ENCODE results near the gene ZDHHC14.

ZDHHC14 gene

GRCh38 chr6:157656437-157656997, 275.5 kb downstream of the ZDHHC14 start:
- H4K8ac ChIP-seq (ENCODE audit: low read depth, low read length): no peak overlapping the region
- no peaks in the 10 kb centered on the region for H3K79me2 ChIP-seq (ENCODE audit: control insufficient read depth, insufficient read depth, low read length)
- H3K18ac ChIP-seq (ENCODE audit: low read length): no peak overlapping the region
- H4K5ac ChIP-seq (ENCODE audit: low read length): no peak overlapping the region
- H3K4me3 ChIP-seq (ENCODE audit: low read length): no peak overlapping the region
- no peak overlapping the region for H2AK5ac ChIP-seq (ENCODE audit: low read length)
- no peaks in the 10 kb centered on the region for H3K79me1 ChIP-seq (ENCODE audit: low read length)
- WGBS (ENCODE audit: extremely low coverage, insufficient coverage, low lambda C conversion rate): no CpG with 5 or more reads among the region's 7 CpGs
- H3K4ac ChIP-seq (ENCODE audit: low read depth, low read length): no peak overlapping the region
- H3K4me2 ChIP-seq (ENCODE audit: low read length): no peak overlapping the region
- H3K23ac ChIP-seq (ENCODE audit: low read length): no peak overlapping the region
- H3K36me3 ChIP-seq (ENCODE audit: control insufficient read depth, insufficient read depth, low read length): no peaks in the 10 kb centered on the region
- no peak overlapping the region for H3K56ac ChIP-seq (ENCODE audit: low read length)
- H2BK120ac ChIP-seq (ENCODE audit: low read depth, low read length): no peak overlapping the region
- H3K27me3 ChIP-seq (ENCODE audit: insufficient read depth, low read length, poor library complexity): no peaks in the 10 kb centered on the region
- no peak overlapping the region for H3K9ac ChIP-seq (ENCODE audit: low read length)
- no peak for DNase-seq
- no peak overlapping the region for H3K27ac ChIP-seq (ENCODE audit: low read depth, low read length)
- no peak overlapping the region for H2BK15ac ChIP-seq (replicated peaks; ENCODE audit: low read depth)
- H3K4me1 ChIP-seq (ENCODE audit: control insufficient read depth, low read depth, low read length): no peaks in the 10 kb centered on the region
- no peak overlapping the region for H2BK5ac ChIP-seq (ENCODE audit: low read length)

DNA sequence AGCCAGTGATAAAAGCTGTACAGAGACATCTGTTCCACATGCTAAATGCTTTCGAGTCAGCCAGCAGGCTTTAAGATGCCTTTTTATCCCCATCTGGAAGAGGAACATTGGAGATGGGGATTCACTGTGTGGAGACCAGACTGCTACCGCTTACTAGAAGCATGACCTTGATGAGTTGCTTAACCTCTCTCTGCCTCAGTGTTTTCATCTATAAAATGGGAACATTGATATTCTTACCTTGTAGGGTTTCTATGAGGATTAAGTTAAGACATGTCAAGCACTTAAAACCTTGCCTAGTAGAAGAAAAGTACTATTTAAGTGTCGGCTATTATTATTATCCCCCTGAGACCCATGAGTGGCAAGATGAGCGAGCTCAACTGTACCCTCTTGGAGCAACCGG, 276.8 kb downstream of the ZDHHC14 start:
- H2AK5ac ChIP-seq (ENCODE audit: low read length): no peak overlapping the region
- no peaks in the 10 kb centered on the region for H3K79me2 ChIP-seq (ENCODE audit: control insufficient read depth, insufficient read depth, low read length)
- no CpG with 5 or more reads among the region's 5 CpGs for WGBS (ENCODE audit: extremely low coverage, insufficient coverage, low lambda C conversion rate)
- no peaks in the 10 kb centered on the region for H3K36me3 ChIP-seq (ENCODE audit: control insufficient read depth, insufficient read depth, low read length)
- no peak overlapping the region for H3K9ac ChIP-seq (ENCODE audit: low read length)
- H2BK120ac ChIP-seq (ENCODE audit: low read depth, low read length): no peak overlapping the region
- H3K27me3 ChIP-seq (ENCODE audit: insufficient read depth, low read length, poor library complexity): no peaks in the 10 kb centered on the region
- H3K79me1 ChIP-seq (ENCODE audit: low read length): no peaks in the 10 kb centered on the region
- no peak overlapping the region for H3K18ac ChIP-seq (ENCODE audit: low read length)
- no peak overlapping the region for H3K56ac ChIP-seq (ENCODE audit: low read length)
- H2BK5ac ChIP-seq (ENCODE audit: low read length): no peak overlapping the region
- no peak overlapping the region for H3K27ac ChIP-seq (ENCODE audit: low read depth, low read length)
- no peak overlapping the region for H4K5ac ChIP-seq (ENCODE audit: low read length)
- no peak for DNase-seq
- no peak overlapping the region for H4K8ac ChIP-seq (ENCODE audit: low read depth, low read length)
- H3K4me2 ChIP-seq (ENCODE audit: low read length): no peak overlapping the region
- H3K4ac ChIP-seq (ENCODE audit: low read depth, low read length): no peak overlapping the region
- H3K4me1 ChIP-seq (ENCODE audit: control insufficient read depth, low read depth, low read length): no peaks in the 10 kb centered on the region
- H2BK15ac ChIP-seq (replicated peaks; ENCODE audit: low read depth): no peak overlapping the region
- no peak overlapping the region for H3K23ac ChIP-seq (ENCODE audit: low read length)
- H3K4me3 ChIP-seq (ENCODE audit: low read length): no peak overlapping the region

- no peak overlapping the region for H2BK15ac ChIP-seq (replicated peaks; ENCODE audit: low read depth)
- no peak for DNase-seq
- H4K8ac ChIP-seq (ENCODE audit: low read depth, low read length): no peak overlapping the region
- H3K23ac ChIP-seq (ENCODE audit: low read length): no peak overlapping the region
- no peak overlapping the region for H2BK120ac ChIP-seq (ENCODE audit: low read depth, low read length)
- H3K4me1 ChIP-seq (ENCODE audit: control insufficient read depth, low read depth, low read length): no peaks in the 10 kb centered on the region
- H3K79me1 ChIP-seq (ENCODE audit: low read length): no peaks in the 10 kb centered on the region
- no peaks in the 10 kb centered on the region for H3K79me2 ChIP-seq (ENCODE audit: control insufficient read depth, insufficient read depth, low read length)
- H3K18ac ChIP-seq (ENCODE audit: low read length): no peak overlapping the region
- no peak overlapping the region for H3K27ac ChIP-seq (ENCODE audit: low read depth, low read length)
- H3K27me3 ChIP-seq (ENCODE audit: insufficient read depth, low read length, poor library complexity): no peaks in the 10 kb centered on the region
- no peaks in the 10 kb centered on the region for H3K36me3 ChIP-seq (ENCODE audit: control insufficient read depth, insufficient read depth, low read length)
- H3K9ac ChIP-seq (ENCODE audit: low read length): no peak overlapping the region
- no peak overlapping the region for H4K5ac ChIP-seq (ENCODE audit: low read length)
- no peak overlapping the region for H2BK5ac ChIP-seq (ENCODE audit: low read length)
- H2AK5ac ChIP-seq (ENCODE audit: low read length): no peak overlapping the region
- no peak overlapping the region for H3K56ac ChIP-seq (ENCODE audit: low read length)
- H3K4ac ChIP-seq (ENCODE audit: low read depth, low read length): no peak overlapping the region
- H3K4me2 ChIP-seq (ENCODE audit: low read length): no peak overlapping the region
- WGBS (ENCODE audit: extremely low coverage, insufficient coverage, low lambda C conversion rate): no CpG with 5 or more reads among the region's 4 CpGs
- H3K4me3 ChIP-seq (ENCODE audit: low read length): no peak overlapping the region
These were observed 277.3 kb downstream of the ZDHHC14 start for GRCh38 chr6:157658301-157658700.

DNA sequence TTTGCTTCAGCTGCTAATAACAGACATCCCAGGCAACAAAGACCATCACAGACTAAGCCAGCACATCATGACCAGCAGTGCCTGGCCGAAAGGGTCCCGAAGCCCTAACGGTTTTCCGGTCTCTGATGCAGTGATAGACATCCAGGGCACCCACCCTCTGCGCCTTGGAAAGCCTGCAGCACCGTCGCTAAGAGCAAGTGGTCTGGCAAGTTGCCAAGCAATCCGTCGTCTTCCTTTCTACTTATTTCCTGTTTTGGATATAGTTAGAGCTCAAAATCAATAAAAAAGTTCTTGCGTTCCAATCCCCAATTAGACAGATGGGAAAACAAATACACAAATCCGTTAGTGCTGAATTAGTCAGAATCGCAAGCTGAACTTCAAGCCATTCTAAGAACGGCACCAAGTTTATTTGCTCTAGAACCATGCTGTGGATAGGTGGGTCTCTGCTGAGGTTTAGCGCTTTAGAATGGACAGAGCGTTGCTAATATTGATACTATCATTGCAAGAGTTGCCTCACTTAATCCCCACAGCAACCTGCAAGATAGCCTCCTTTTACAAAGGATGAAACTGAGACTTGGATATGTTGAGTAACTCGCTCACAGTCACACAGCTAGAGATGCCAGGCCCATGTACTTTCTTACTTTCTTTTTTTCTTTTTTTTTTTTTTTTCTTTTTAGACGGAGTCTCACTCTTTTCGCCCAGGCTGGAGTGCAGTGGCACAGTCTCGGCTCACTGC, 278.7 kb downstream of the ZDHHC14 start:
- H3K23ac ChIP-seq (ENCODE audit: low read length): no peak overlapping the region
- no peak overlapping the region for H3K18ac ChIP-seq (ENCODE audit: low read length)
- no peak overlapping the region for H3K4me3 ChIP-seq (ENCODE audit: low read length)
- no peak overlapping the region for H3K9ac ChIP-seq (ENCODE audit: low read length)
- H3K36me3 ChIP-seq (ENCODE audit: control insufficient read depth, insufficient read depth, low read length): no peaks in the 10 kb centered on the region
- no peak overlapping the region for H3K27ac ChIP-seq (ENCODE audit: low read depth, low read length)
- H3K4me2 ChIP-seq (ENCODE audit: low read length): no peak overlapping the region
- no peaks in the 10 kb centered on the region for H3K79me2 ChIP-seq (ENCODE audit: control insufficient read depth, insufficient read depth, low read length)
- no peak overlapping the region for H2BK15ac ChIP-seq (replicated peaks; ENCODE audit: low read depth)
- no peaks in the 10 kb centered on the region for H3K27me3 ChIP-seq (ENCODE audit: insufficient read depth, low read length, poor library complexity)
- no peak for DNase-seq
- WGBS (ENCODE audit: extremely low coverage, insufficient coverage, low lambda C conversion rate): no CpG with 5 or more reads among the region's 19 CpGs
- no peak overlapping the region for H3K4ac ChIP-seq (ENCODE audit: low read depth, low read length)
- no peaks in the 10 kb centered on the region for H3K4me1 ChIP-seq (ENCODE audit: control insufficient read depth, low read depth, low read length)
- H2BK5ac ChIP-seq (ENCODE audit: low read length): no peak overlapping the region
- no peak overlapping the region for H4K5ac ChIP-seq (ENCODE audit: low read length)
- H3K56ac ChIP-seq (ENCODE audit: low read length): no peak overlapping the region
- no peaks in the 10 kb centered on the region for H3K79me1 ChIP-seq (ENCODE audit: low read length)
- no peak overlapping the region for H2BK120ac ChIP-seq (ENCODE audit: low read depth, low read length)
- H2AK5ac ChIP-seq (ENCODE audit: low read length): no peak overlapping the region
- H4K8ac ChIP-seq (ENCODE audit: low read depth, low read length): no peak overlapping the region

DNA sequence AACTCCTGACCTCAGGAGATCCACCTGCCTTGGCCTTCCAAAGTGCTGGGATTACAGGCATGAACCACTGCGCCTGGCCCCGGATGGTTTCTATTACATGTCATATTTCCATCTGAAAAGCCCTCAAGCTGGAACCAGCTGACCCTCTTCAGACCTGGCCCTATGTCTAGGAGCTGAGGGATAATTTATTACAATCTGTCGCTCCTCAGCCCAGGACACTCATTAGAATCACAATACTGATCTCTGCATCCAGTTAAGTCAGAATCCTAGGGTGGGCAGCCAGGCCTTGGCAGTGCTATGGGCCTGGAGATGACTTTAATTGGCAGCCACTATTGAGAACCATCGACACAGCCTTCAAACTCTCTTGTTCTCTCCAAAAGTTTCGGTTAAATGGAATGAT, 279.4 kb downstream of the ZDHHC14 start:
- no peak overlapping the region for H2BK15ac ChIP-seq (replicated peaks; ENCODE audit: low read depth)
- H2AK5ac ChIP-seq (ENCODE audit: low read length): no peak overlapping the region
- no peaks in the 10 kb centered on the region for H3K36me3 ChIP-seq (ENCODE audit: control insufficient read depth, insufficient read depth, low read length)
- no peak overlapping the region for H3K9ac ChIP-seq (ENCODE audit: low read length)
- no peak overlapping the region for H2BK5ac ChIP-seq (ENCODE audit: low read length)
- no peaks in the 10 kb centered on the region for H3K4me1 ChIP-seq (ENCODE audit: control insufficient read depth, low read depth, low read length)
- WGBS (ENCODE audit: extremely low coverage, insufficient coverage, low lambda C conversion rate): no CpG with 5 or more reads among the region's 5 CpGs
- H3K79me1 ChIP-seq (ENCODE audit: low read length): no peaks in the 10 kb centered on the region
- H2BK120ac ChIP-seq (ENCODE audit: low read depth, low read length): no peak overlapping the region
- H4K8ac ChIP-seq (ENCODE audit: low read depth, low read length): no peak overlapping the region
- H3K4ac ChIP-seq (ENCODE audit: low read depth, low read length): no peak overlapping the region
- no peak overlapping the region for H3K23ac ChIP-seq (ENCODE audit: low read length)
- no peaks in the 10 kb centered on the region for H3K27me3 ChIP-seq (ENCODE audit: insufficient read depth, low read length, poor library complexity)
- no peak overlapping the region for H3K18ac ChIP-seq (ENCODE audit: low read length)
- H4K5ac ChIP-seq (ENCODE audit: low read length): no peak overlapping the region
- no peak overlapping the region for H3K4me3 ChIP-seq (ENCODE audit: low read length)
- H3K4me2 ChIP-seq (ENCODE audit: low read length): no peak overlapping the region
- no peak overlapping the region for H3K56ac ChIP-seq (ENCODE audit: low read length)
- DNase-seq: no peak
- H3K79me2 ChIP-seq (ENCODE audit: control insufficient read depth, insufficient read depth, low read length): no peaks in the 10 kb centered on the region
- no peak overlapping the region for H3K27ac ChIP-seq (ENCODE audit: low read depth, low read length)

DNA sequence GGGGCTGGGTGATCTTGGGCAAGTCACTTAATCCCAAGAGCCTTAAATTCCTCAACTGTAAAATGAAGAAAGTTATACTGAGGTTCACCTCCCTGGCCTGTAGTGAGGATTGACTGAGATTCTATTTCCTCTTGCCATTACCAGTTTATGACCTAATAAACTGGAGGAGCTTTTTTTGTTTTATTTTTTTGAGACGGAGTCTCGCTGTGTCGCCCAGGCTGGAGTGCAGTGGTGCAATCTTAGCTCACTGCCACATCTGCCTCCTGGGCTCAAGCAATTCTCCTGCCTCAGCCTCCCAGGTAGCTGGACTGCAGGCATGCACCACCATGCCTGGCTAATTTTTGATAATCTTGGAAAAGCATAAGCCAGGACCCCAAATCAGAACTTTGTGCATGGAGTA, 280.7 kb downstream of the ZDHHC14 start:
- Histone ChIP-seq H3K79me1 (ENCODE audit: low read length) (no peaks in the 10 kb centered on the region), H2BK15ac (replicated peaks; ENCODE audit: low read depth) (no peak overlapping the region), H3K27ac (ENCODE audit: low read depth, low read length) (no peak overlapping the region), H3K18ac (ENCODE audit: low read length) (no peak overlapping the region), H3K36me3 (ENCODE audit: control insufficient read depth, insufficient read depth, low read length) (no peaks in the 10 kb centered on the region), H4K8ac (ENCODE audit: low read depth, low read length) (no peak overlapping the region), H3K4me3 (ENCODE audit: low read length) (no peak overlapping the region), H3K4me2 (ENCODE audit: low read length) (no peak overlapping the region), H3K23ac (ENCODE audit: low read length) (no peak overlapping the region), H2BK5ac (ENCODE audit: low read length) (no peak overlapping the region), H3K79me2 (ENCODE audit: control insufficient read depth, insufficient read depth, low read length) (no peaks in the 10 kb centered on the region), H2BK120ac (ENCODE audit: low read depth, low read length) (no peak overlapping the region), H4K5ac (ENCODE audit: low read length) (no peak overlapping the region), H2AK5ac (ENCODE audit: low read length) (no peak overlapping the region), H3K4ac (ENCODE audit: low read depth, low read length) (no peak overlapping the region), H3K27me3 (ENCODE audit: insufficient read depth, low read length, poor library complexity) (no peaks in the 10 kb centered on the region), H3K4me1 (ENCODE audit: control insufficient read depth, low read depth, low read length) (no peaks in the 10 kb centered on the region), H3K56ac (ENCODE audit: low read length) (no peak overlapping the region), H3K9ac (ENCODE audit: low read length) (no peak overlapping the region)
- no CpG with 5 or more reads among the region's 3 CpGs for WGBS (ENCODE audit: extremely low coverage, insufficient coverage, low lambda C conversion rate)
- DNase-seq: no peak

Data from mesendoderm (in vitro differentiated cells).